ENCODE results near the gene RASSF1.

DNA sequence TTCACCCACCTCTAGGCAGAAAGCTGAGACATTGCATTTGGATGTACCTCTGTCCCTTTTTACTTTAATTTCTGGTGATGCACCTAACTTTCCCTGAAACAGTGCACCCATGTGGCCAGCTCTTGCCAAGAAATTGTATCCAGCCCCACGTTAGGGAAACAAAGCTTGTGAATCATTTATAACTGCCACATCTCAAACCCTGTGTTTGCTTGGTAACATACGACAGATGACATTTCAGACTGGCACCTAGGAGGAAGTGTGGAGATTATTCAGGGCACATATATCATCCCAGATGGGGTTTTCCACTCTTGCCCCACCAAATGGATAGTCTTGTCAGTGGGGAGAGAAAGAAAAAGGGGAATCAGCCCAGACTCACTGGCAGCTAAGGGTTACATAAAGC is 12.1 kb upstream of the RASSF1 start:
- TF ChIP-seq RCOR1 (conservative IDR thresholded peaks at IDR 0.05; ENCODE audit: low read depth, low read length) (no peak), REST (IDR thresholded peaks at IDR 0.05; ENCODE audit: low read depth, low read length) (no peak), POLR2AphosphoS5 (IDR thresholded peaks at IDR 0.05; ENCODE audit: low read length) (no peak), GABPA (IDR thresholded peaks at IDR 0.05; ENCODE audit: low read depth) (no peak), CTCF (IDR thresholded peaks at IDR 0.05 in 2 of 3, conservative IDR thresholded peaks at IDR 0.05 in 1 of 3; ENCODE audit: control insufficient read depth in 2 of 3, extremely low read depth in 1 of 3, insufficient read depth in 1 of 3, low read depth in 3 of 3, low read length in 3 of 3) (peak; percentile 20 to 41 (median 22); a peak in 4 of 6 replicates), SP1 (IDR thresholded peaks at IDR 0.05; ENCODE audit: low read depth, low read length) (no peak), POLR2A (IDR thresholded peaks at IDR 0.05; ENCODE audit: low read depth, low read length) (no peak), CREB1 (IDR thresholded peaks at IDR 0.05; ENCODE audit: low read depth) (no peak), ATF7 (IDR thresholded peaks at IDR 0.05; ENCODE audit: low read depth) (no peak), USF2 (IDR thresholded peaks at IDR 0.05; ENCODE audit: borderline replicate concordance, low read depth, low read length) (no peak), SUZ12 (IDR thresholded peaks at IDR 0.05; ENCODE audit: unreplicated experiment) (no peak), CREM (IDR thresholded peaks at IDR 0.05; ENCODE audit: low read depth) (no peak)
- TF ChIP-seq, protein P1, sequence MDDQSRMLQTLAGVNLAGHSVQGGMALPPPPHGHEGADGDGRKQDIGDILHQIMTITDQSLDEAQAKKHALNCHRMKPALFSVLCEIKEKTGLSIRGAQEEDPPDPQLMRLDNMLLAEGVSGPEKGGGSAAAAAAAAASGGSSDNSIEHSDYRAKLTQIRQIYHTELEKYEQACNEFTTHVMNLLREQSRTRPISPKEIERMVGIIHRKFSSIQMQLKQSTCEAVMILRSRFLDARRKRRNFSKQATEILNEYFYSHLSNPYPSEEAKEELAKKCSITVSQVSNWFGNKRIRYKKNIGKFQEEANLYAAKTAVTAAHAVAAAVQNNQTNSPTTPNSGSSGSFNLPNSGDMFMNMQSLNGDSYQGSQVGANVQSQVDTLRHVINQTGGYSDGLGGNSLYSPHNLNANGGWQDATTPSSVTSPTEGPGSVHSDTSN (IDR thresholded peaks at IDR 0.05; ENCODE audit: insufficient replicate concordance, low read depth, low read length), result no peak

All from GM12878 (cell line).